ENCODE results near the gene ADGRB3.

Gene ADGRB3

DNA sequence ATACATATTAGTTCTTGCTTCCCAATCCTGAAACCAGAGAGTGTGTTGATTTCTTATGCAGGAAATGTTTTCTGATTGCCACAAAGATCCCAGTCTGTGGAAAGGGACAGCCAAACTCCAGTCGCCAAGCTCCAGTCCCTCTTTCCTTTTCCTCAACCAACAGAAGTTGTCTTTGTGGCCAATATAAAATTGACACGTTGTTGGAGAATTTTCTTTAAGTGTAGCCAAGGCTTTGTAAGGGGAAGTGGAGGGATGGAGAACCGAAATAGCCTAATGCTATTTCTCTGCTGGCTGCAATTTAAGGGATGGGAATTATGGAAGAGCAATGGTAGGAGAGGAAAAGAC lies 5.4 kb downstream of the ADGRB3 start:
- DNase-seq: no peak
- Mint-ChIP-seq H3K27ac (no peak overlapping the region), H3K27me3 (ENCODE audit: low read depth, poor library complexity) (peaks cover 62% of the 10 kb centered on the region), H3K36me3 (ENCODE audit: low read depth) (no peaks in the 10 kb centered on the region), H3K4me3 (peak overlapping the region; percentile 78), H3K9me3 (no peaks in the 10 kb centered on the region), H3K4me1 (peaks cover 35% of the 10 kb centered on the region)
- TF ChIP-seq, protein P1, sequence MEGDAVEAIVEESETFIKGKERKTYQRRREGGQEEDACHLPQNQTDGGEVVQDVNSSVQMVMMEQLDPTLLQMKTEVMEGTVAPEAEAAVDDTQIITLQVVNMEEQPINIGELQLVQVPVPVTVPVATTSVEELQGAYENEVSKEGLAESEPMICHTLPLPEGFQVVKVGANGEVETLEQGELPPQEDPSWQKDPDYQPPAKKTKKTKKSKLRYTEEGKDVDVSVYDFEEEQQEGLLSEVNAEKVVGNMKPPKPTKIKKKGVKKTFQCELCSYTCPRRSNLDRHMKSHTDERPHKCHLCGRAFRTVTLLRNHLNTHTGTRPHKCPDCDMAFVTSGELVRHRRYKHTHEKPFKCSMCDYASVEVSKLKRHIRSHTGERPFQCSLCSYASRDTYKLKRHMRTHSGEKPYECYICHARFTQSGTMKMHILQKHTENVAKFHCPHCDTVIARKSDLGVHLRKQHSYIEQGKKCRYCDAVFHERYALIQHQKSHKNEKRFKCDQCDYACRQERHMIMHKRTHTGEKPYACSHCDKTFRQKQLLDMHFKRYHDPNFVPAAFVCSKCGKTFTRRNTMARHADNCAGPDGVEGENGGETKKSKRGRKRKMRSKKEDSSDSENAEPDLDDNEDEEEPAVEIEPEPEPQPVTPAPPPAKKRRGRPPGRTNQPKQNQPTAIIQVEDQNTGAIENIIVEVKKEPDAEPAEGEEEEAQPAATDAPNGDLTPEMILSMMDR (IDR thresholded peaks at IDR 0.05): no peak

DNA sequence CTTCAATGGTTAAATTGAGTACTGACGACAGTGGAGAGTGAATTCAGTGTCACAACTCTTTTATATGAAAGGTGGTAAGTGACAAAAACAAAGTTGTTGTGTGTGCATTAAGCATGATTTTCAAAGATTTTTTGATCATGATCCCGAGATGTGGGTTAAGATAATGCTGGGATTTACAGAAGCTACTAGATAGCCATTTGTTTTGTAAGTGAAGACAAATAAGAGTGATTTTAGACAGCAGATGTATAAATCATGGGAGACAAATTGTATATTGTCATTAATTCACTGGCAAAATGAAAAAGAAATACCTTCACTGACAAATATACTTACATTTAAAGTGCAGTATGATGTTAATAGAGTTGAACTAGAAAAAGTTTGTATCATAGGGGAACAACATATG lies 6.1 kb downstream of the ADGRB3 start:
- peaks cover 59% of the 10 kb centered on the region for H3K27me3 Mint-ChIP-seq (ENCODE audit: low read depth, poor library complexity)
- no peak for DNase-seq
- no peak overlapping the region for H3K4me3 Mint-ChIP-seq
- H3K9me3 Mint-ChIP-seq: no peaks in the 10 kb centered on the region
- TF ChIP-seq, protein P1 (IDR thresholded peaks at IDR 0.05): no peak
- no peak overlapping the region for H3K27ac Mint-ChIP-seq
- H3K36me3 Mint-ChIP-seq (ENCODE audit: low read depth): no peaks in the 10 kb centered on the region
- peaks cover 29% of the 10 kb centered on the region for H3K4me1 Mint-ChIP-seq

DNA sequence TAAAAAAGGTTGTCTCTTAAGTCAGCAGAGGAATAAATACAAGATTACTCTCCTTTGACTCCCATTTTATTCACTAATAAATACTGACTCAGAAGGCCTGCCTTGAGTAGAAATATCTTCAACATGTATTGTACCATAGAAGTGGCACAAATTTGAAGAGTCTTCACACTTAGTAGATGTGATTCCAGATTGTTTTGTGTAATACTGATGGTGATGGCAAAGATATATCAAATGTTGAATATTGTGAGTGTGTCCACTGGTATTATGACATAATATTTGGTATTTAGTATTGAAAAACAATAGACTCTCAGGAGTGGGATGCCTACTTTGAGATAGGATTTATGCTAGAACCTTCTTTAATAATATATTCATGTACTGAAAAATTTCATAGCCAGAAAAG lies 7.0 kb downstream of the ADGRB3 start:
- no peaks in the 10 kb centered on the region for H3K36me3 Mint-ChIP-seq (ENCODE audit: low read depth)
- H3K27me3 Mint-ChIP-seq (ENCODE audit: low read depth, poor library complexity): peaks cover 54% of the 10 kb centered on the region
- no peaks in the 10 kb centered on the region for H3K9me3 Mint-ChIP-seq
- H3K27ac Mint-ChIP-seq: no peak overlapping the region
- peaks cover 23% of the 10 kb centered on the region for H3K4me1 Mint-ChIP-seq
- no peak for DNase-seq
- TF ChIP-seq, protein P1 (IDR thresholded peaks at IDR 0.05): no peak
- H3K4me3 Mint-ChIP-seq: no peak overlapping the region

DNA sequence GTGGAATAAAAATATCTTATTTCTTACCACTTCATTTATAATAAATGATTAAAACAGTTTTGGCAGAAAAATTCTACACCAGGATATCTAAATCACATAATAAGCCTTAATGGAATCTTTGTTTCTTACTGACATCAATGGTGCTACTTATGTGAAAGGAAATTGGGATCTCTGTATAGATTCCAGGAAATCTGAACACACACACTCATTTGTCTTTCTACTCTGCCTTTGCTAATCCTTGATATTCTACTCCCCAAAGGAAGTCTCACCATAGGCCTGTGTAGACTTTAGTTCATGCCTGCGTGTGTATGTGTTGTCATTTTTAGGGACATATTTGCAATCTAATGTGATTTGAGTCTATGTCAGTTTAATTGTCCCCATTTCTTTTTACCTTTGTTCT lies 7.9 kb downstream of the ADGRB3 start:
- Mint-ChIP-seq H3K36me3 (ENCODE audit: low read depth) (no peaks in the 10 kb centered on the region), H3K27ac (no peak overlapping the region), H3K4me1 (peaks cover 23% of the 10 kb centered on the region), H3K9me3 (no peaks in the 10 kb centered on the region), H3K4me3 (no peak overlapping the region), H3K27me3 (ENCODE audit: low read depth, poor library complexity) (peaks cover 45% of the 10 kb centered on the region)
- TF ChIP-seq, protein P1 (IDR thresholded peaks at IDR 0.05): no peak
- no peak for DNase-seq

DNA sequence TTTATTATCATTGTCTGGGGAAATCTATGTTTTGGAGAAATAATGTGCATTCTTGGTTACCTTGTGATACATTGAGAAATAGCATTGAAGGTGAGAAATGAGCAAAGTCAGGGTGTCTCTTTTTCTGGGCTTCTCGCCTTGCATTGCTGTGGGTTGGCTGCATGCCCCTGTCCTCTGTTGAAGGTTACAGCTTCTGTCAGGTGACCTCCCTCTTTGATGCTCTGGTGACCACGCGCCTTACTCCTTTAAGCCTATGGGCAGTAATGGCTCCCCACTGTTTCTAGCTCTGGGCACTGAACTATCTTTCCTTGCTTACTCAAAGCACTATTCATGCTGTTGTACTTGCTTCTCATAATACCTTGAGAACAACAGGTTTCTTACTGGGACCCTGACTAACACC lies 14.6 kb downstream of the ADGRB3 start:
- H3K4me1 Mint-ChIP-seq: peaks cover 12% of the 10 kb centered on the region
- H3K4me3 Mint-ChIP-seq: no peak overlapping the region
- DNase-seq: no peak
- H3K27me3 Mint-ChIP-seq (ENCODE audit: low read depth, poor library complexity): peaks cover 10% of the 10 kb centered on the region
- no peak overlapping the region for H3K27ac Mint-ChIP-seq
- no peaks in the 10 kb centered on the region for H3K36me3 Mint-ChIP-seq (ENCODE audit: low read depth)
- TF ChIP-seq, protein P1 (IDR thresholded peaks at IDR 0.05): no peak
- H3K9me3 Mint-ChIP-seq: no peaks in the 10 kb centered on the region

DNA sequence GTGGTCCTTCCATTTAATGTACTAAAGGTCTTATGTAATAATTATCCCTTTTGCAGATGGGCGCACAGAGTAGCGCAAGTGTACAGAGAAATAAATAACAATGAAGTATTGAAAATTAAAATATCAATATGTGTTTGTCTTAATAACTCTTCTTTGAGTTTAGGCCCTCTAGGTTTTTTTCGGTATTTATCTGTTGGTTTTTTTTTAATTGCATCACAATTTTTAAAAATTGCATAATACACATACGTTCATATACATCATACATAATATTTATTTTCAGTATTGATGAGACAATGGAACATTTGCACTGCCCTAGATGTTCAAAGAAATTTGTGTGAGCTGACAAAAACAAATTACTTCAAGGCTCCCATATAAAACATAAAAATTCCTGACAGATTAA lies 15.1 kb downstream of the ADGRB3 start:
- Mint-ChIP-seq H3K9me3 (no peaks in the 10 kb centered on the region), H3K27me3 (ENCODE audit: low read depth, poor library complexity) (peaks cover 10% of the 10 kb centered on the region), H3K36me3 (ENCODE audit: low read depth) (no peaks in the 10 kb centered on the region), H3K4me1 (peaks cover 12% of the 10 kb centered on the region), H3K4me3 (no peak overlapping the region), H3K27ac (no peak overlapping the region)
- DNase-seq: no peak
- TF ChIP-seq, protein P1 (IDR thresholded peaks at IDR 0.05): no peak
